GM10847 (cell line): ENCODE data around the gene GSG1L.

Experiments used
- POLR2A ChIP-seq: IDR thresholded peaks from 2 replicates; pipeline ENCODE4 v1.6.1; 2011; ENCODE audit not compliant: insufficient read length; ENCODE audit errors: extremely low read depth

GSG1L gene

DNA sequence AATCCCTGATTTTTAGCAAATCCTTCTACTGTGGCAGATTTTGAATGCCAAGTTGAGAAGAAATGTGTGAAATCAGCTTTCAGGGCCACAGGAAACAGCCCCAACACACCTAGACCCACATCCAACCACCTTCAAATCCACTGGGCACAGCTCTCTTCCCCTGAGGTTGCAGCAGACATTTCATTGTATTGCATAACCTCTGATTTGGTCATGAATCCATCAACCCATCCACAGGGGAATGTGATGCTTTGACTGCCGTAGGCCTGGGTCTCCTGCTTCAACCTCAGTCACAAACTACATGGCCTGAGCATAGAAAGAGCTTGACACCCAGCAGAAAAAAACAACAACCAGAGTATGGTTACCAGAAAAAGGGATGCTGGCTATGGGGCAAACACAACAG is 145.6 kb downstream of the GSG1L start:
- no peak for TF ChIP-seq POLR2A

DNA sequence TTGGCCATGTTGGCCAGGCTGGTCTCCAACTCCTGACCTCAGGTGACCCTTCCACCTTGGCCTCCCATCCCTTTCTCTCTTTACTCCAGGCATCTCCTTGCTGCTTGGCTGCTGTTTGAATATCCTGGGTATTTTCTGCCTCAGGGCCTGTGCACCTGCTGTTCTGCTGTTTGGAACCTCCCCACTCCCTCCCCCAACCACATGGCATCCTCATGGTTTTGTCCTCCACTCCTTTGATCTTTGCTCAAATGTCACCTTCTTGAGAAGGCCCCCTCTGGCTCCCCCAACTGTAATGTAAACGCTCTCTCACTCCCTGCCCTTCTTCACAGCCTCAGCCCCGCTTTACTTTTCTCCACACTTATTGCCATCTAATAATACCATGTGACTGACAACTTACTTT is 152.0 kb downstream of the GSG1L start:
- TF ChIP-seq POLR2A = no peak

DNA sequence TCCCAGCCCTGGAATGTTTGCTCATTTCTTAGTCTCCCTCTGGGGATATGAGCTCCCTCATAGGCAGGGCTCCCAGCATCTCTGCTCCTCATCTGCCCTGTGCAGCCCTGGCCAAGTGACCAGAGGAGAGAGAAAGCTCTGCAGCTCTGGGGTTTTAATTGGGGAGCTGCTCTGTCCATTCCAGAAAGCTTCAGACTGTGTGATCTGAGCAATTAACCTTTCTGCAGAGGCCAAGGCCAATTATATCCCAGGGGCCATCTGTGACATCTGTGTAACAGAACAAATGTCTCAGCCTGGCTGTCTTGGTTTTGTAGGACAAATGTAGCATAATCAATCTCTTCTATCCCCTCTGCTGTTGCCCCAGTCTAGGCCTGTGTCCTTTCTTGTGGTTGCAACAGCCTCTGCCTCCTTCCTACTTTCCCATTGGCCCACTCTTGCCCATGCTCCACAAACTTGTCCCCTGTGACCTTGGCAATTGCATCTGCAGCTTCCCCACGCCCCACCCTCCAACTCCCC is 156.0 kb downstream of the GSG1L start:
- no peak for TF ChIP-seq POLR2A

DNA sequence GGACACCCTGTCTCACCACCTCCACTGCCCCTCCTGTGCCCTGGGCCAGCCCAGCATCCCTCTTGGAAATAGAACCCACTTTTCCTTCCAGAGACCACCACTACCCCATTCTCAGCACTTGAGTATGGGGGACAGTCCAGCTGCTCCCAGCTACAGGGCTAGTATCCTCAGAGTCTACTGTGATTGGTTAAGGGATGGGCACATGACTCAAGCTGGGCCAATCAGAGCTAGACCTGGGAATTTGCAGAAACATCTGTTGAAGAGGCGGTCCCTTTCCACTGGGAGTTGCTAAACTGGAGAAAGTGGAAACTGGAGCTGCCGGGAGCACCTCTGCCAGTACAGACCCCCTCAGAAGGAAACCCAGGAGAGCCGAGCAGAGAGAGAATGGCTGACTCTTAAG is 156.6 kb downstream of the GSG1L start:
- no peak for TF ChIP-seq POLR2A

DNA sequence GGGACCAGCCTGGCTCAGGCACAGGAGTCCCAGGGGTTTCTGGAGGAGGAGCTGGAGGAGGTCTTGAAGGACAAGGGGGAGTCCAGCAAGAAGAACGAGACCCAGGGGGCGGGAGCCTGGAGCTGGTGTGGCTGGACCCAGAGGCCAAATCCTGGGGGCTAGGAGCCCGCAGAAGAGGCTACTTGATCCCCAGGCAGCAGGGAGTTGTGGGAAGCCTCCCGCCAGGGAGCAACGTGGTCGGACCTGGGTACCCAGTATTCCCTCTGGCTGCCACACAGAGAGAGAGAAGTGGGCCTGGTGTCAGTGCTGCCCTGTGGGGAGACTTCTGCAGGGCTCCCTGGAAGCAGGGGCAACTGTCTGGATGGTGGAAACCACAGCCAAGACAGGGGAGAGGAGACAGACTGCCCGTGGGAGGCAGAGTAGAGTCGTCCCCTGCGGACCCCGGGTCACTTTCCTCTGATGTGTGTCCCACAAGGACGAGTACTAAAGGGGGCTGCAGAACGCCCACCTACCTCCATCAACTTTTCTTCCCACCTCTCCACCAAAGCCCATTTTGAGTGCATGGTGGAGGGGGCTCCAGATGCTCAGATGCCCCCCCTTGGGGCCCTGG is 160.4 kb downstream of the GSG1L start:
- TF ChIP-seq POLR2A = no peak

DNA sequence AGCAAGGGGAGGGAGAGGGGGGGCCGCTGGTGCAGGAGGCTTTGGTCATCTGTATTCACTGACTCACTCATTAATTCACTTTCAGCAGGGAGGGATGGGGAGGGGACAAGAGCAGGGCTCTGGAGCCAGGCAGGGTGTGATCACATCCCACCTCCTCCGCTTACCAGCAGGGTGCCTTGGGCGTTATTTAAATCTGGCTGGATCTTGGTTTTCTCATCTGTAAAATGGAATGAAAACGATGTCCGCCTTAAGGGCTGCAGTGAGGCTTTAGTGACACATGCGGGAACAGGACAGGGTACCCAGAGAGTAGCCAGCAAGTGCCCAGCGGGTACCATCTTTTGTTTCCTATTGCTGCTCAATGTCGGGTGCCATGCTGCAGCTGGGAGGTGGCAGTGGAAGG is 161.0 kb downstream of the GSG1L start:
- TF ChIP-seq POLR2A = no peak

DNA sequence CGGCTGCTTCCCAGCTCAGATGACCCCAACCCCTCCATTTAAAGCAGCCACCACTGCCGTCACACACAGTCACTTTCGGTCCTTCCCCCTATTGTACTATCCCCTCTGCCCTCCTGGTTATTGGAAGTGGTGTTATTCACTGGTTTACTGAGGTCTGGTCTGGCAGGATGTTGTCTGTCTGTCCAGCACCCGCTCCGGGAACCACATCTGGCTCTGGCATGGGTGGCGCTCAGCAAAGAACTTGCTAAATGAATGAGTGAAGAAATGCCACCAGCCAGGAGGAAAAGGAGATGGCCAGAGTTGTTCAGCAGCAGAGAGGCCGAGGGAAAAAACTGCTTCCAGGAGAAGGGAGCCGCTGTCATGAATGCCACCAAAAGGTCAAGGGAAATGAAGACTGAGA is 161.6 kb downstream of the GSG1L start:
- no peak for TF ChIP-seq POLR2A

DNA sequence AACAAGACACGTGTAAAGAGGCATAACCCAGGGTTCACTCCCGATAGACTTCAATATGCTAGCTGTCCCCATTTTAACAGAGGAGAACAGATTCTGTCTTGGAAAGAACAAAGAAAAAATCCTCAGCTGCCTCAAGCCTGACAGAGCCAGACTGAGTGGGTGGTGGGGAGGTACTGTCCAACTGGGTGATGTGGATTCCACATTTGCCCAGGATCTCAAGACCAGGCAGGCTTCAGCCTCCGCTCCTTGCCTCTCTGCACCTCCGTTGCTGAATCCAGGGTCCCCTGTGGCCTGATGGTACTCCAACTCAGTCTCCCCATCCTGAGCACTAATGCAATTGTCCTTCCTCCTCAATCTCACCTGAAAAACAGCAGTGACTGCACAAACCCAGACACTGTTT is 163.8 kb downstream of the GSG1L start:
- no peak for TF ChIP-seq POLR2A

DNA sequence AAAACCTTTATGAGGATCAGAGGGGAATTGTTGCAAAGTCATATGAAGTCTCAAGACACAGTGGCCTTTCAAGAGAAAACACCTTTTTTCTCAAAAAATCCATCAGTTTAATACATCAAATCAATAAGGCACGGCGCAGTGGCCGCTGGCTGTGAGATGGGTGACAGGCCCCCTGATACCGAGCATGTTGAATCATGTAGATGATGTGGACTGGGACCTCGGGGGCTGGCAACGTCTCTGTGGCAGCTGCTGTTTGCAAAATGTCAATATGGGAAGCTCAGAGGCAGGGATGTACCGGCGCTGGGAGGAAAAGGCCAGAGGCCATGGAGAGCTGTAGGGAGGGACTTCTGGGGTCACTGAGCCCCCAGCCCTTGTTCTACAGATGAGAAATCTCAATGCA is 169.1 kb downstream of the GSG1L start:
- TF ChIP-seq POLR2A = no peak

DNA sequence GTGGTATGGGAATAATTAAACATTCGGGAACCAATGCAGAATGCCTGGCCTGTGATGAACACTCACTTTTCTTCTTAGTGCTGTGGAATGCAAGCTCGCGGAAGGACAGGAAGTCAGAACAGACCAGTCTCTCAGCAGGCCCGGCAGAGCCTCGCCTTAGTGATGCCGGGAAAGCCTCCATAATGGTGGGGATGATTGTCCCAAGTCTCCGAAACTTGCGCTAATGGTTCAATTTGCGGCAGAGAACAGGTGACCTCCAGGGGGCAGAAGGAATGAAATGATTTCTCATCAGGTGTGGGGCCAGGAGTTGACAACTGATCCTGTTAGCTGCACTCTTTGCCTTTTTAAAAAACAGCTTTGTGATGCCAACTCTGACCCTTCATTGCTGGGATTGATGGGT is 170.6 kb downstream of the GSG1L start:
- no peak for TF ChIP-seq POLR2A

DNA sequence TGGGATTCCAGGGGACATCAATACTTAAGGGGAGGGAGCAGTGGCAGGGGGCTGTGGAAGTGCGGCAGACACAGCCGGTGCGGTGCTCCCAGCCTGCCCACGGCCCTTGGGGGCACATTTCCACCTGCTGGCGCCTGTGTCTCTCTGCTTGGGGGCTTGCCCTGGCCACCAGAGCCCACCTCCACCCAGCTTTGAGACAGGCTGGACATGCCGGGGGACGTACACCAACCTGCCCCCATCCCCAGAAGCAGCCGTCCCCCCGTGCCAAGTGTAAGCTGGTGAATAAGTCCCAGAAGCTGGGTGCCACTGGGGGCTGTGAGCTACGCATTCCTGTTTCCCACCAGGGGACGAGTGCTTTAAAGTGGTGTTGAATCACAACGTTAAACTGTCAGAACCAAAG is 172.6 kb downstream of the GSG1L start:
- TF ChIP-seq POLR2A = no peak

DNA sequence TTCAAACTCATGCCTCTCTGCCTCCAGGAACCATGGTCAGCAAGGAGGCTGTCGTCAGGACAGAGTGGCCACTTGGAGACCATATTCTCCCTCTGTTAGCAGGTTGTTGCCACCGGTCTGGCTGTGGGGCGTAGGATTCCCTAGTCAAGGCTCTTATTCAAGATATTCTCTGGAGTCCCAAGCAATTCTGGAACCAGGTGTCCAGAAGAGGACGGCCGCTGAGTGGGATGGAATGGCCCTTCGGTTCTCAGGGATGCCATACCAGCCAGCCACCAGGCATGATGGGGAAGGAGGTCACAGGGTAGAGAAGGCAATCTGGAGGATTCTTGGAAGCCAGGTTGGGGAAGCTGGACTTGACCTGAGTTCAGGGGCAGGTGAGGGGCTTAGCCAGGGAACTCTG is 173.5 kb downstream of the GSG1L start:
- no peak for TF ChIP-seq POLR2A

DNA sequence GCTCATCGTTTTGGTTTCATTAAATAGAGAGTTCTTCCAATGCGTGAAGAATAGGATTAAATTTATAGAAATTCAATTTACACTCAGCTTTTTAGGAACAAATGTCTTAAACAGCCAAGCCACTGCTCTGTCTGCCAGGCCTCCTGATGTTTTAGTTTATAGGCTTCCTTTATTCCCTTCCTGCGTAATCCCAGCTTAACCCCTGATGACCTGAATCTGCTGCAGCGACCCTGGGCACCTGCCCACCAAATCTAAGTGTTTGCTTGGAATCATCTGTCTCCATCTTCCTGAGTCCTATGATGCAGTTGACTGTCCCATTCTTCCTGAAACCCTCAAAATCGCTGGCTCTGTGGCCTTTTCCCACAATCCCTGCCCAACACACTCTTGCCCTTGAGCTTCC is 179.9 kb downstream of the GSG1L start:
- TF ChIP-seq POLR2A = no peak

DNA sequence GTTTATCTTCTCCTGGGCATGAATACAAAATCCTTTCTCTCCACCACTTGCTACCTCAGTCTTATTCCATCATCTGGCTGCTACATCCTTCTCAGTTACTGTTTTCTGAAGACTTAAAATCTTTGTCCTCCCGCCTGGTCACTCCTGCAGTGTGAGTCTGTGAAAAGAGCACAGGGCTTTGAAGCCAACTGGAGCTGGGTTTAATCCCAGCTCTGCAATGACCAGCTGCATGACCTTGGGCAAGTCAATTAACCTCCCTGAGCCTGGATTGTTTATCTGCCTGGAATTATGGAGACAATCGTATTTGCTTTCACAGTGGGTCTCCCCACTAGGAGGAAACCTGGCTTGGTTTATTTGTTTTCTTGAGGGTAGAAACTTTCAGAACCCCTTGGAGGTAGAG is 183.2 kb downstream of the GSG1L start:
- no peak for TF ChIP-seq POLR2A

DNA sequence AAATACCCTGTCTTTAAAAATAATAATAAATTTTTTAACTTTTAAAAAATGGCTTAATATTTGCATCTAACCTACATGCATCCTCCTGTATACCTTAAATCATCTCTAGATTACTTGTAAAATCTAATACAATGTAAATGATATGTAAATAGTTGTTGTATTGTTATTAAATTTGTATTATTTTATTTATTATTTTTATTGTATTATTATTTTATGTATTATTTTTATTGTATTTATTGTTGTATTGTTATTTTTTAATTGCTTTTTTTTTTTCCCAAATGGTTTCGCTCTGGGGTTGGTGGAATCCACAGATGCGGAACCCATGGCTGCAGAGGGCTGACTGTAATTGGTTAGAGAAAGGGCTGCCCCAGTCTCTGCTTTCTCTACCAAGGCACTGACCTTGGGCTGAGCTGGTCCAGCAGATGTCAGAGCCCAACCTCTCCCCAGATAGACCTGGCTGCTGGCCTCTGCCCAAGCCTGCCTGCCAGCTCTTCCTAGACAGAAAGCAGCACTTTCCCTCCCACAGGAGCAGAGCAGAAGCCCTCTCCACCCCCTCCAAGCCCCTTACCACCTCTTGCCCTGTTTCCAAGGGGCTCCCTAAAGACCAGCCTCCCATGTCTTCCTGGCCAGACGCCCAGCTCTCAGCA is 183.8 kb downstream of the GSG1L start:
- TF ChIP-seq POLR2A = no peak

DNA sequence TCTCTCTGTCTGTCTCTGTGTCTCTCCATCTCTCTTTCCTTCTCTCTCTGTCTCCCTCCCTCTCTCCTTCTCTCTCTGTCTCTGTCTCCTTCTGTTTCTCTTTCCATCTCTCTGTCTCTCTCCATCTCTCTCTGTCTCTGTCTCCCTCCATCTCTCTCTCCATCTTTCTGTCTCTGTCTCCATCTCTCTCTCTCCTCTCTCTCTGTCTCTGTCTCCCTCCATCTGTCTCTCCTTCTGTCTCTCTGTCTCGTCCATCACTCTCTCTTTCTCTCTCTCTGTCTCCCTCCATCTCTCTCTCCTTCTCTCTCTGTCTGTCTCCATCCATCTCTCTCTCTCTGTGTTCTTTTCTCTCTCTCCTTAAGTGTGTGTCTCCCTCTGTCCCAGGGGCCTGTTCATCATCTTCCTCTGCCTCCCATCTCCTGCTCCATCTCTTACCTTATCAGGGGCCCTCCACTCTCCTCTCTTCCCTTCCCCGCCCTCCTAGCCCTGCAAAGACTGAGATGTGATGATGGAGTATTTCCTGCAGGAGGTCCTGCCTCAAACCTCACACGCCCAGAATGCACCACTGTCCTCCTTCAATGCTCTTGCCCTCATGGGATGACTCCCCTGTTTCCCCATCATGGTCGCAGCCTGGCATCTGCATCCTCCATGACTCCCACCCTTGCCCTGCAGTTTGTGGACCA is 193.3 kb downstream of the GSG1L start:
- no peak for TF ChIP-seq POLR2A
